ENCODE measurements around the gene METRNL. TPM values are rescaled to one million over a fixed set of nuclear protein-coding genes. Genes with fewer than 3 reads are reported as not detected.
"Not testable (repeated sequence)": the region's sequence is repeated elsewhere in the genome, so short reads cannot be mapped to it uniquely, and the experiment has no call there.

METRNL gene
- total RNA-seq, 1 donor from 2014 or later, result 70.3 TPM

GRCh38 chr17:83109793-83110645, 30.6 kb downstream of the METRNL start:
- DNase-seq (peak; percentile 93), ATAC-seq (ENCODE audit: poor library complexity) (peak; percentile 87)
- intact Hi-C loops (cut with DNase I), result no loop called here

DNA sequence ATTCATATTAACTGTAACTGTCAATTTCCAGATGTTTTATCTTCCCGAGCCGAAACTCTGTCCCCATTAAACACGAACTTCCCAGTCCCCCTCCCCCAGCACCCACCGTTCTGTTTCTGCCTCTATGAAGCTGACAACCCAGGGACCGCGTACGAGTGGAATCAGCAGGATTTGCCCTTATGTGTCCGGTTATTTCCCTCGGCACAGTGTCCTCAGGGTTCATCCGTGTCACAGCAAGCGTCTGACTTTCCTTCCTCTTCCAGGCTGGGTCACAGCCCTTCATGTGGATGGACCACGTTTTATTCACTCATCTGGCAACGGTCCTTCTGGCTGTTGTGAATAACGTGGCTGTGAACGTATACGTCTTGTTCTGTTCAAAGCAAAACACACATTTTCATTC, 31.3 kb downstream of the METRNL start:
- intact Hi-C loops (cut with DNase I), result no loop called here

GRCh38 chr17:83111516-83112282, 32.3 kb downstream of the METRNL start:
- intact Hi-C loops (cut with DNase I), result no loop called here
- DNase-seq (no peak), ATAC-seq (ENCODE audit: poor library complexity) (no peak)

More for the DNA sequence above, 31.3 kb downstream of the METRNL start:
- no peak for ATAC-seq (ENCODE audit: poor library complexity)
- DNase-seq, result peak; percentile 46

- ATAC-seq (ENCODE audit: poor library complexity) (no peak), DNase-seq (no peak)
- intact Hi-C loops (cut with DNase I), result no loop called here
Observed at GRCh38 chr17:83113381-83113780, 34.0 kb downstream of the METRNL start.

DNA sequence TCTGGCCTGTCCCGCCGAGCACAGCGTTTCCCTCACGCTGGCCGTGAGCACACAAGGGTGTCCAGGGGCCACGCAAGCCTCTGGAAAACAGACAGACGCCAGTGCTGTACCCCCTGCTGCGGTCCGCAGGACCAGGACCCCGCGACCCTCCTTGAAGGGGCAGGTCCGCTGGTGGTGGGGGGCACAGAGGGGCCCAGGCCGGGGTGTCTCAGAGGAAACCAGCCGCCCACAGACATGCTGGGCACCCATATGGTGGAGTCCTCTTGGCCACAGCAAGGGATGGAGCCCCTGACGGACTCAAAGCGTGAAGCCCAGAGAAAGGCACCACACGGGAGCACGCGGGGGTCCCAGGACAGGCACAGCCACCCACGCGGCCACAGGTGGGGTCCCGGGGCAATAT, 34.4 kb downstream of the METRNL start:
- intact Hi-C loops (cut with DNase I), result no loop called here
- no peak for DNase-seq
- ATAC-seq (ENCODE audit: poor library complexity), result no peak

- DNase-seq (no peak), ATAC-seq (ENCODE audit: poor library complexity) (no peak)
- intact Hi-C loops (cut with DNase I), result no loop called here
Observed at GRCh38 chr17:83114706-83115105, 35.3 kb downstream of the METRNL start.

DNA sequence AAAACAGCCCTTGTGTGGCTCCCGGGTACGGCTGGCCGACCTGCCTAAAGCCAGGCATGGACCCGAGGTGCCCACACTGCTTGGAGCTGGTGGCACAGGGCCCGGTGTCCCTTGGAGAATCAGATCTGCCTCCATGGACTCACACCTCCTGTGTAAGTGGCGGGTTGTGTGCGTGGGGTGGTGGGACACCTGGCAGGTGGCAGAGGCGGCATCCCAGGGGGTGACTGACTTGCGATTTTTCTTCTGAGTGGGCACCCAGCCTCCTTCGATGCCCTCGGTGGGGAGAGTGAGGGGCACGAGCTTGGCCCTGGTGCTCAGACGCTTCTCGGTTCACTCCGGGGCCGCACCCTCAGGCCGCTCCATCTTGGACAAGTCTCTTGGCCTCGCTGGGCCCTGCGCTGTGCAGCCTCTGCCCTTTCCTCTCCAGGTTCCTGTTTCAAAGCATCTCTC, 35.8 kb downstream of the METRNL start:
- ATAC-seq (ENCODE audit: poor library complexity), result no peak
- intact Hi-C loops (cut with DNase I), result no loop called here
- DNase-seq, result no peak

- DNase-seq, result no peak
- intact Hi-C loops (cut with DNase I), result no loop called here
- ATAC-seq (ENCODE audit: poor library complexity), result no peak
Observed at GRCh38 chr17:83115832-83116231, 36.4 kb downstream of the METRNL start.

GRCh38 chr17:83116311-83116771, 36.9 kb downstream of the METRNL start:
- peak; percentile 38 for DNase-seq
- intact Hi-C loops (cut with DNase I), result no loop called here
- no peak for ATAC-seq (ENCODE audit: poor library complexity)

- ATAC-seq (ENCODE audit: poor library complexity) (no peak), DNase-seq (peak; percentile 24)
- intact Hi-C loops (cut with DNase I), result no loop called here
Observed at GRCh38 chr17:83116783-83117555, 37.6 kb downstream of the METRNL start.

DNA sequence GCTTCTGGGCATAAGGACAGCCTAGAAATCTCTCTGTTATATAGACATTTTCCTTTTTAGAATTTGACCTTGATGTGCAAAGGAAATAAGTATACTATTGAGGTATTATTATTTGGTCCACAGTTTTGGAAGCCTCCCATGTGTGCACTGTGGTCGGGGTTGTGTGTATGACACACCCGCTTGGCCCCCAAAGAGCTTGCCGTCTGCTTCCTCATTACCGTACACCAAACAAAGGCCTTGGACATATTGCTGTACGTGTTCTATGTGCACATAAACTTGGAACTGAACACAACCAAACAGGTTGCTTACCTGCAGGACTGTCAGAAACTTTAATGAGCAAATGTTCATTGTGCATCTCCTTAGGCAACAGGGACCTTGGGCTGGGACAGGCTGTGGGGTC, 38.2 kb downstream of the METRNL start:
- intact Hi-C loops (cut with DNase I), result no loop called here
- DNase-seq (no peak), ATAC-seq (ENCODE audit: poor library complexity) (no peak)

DNA sequence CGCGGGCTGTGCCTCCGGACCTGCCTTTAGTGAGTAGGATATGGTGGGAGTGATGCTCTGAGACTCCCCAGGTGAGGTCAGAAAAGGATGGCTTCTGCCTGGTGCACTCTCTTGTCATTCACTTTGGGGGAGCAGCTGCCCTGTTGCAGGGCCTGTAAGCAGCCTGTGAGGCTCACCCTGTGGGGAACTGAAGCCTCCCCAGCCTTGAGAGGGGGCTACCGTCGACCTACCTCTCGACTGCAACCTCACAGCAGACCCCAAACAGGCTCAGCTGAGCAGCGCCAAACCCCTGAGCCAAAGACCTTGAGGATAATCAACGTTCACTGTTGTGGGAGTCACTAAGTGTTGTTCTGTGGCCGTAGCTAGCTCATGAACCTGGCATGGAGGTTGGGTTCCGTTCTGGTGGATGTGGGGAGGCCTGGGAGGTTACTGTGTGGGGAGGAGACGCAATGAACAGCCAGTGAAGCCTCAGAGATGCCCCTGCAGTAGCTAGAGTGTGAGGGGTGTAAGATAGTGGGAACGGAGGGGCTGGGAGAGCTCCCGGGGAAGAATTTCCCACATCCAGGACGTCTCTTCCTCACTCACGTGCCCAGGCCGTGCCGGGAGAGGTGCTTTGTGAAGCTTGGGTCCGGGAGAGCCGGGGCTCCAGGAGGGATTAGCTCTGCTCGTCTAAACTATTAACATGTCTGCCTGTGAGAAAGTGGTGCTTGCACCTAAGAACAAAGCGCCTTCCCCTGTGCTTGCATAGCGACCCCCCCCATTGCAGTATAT, 38.8 kb downstream of the METRNL start:
- intact Hi-C loops (cut with DNase I), result no loop called here
- no peak for ATAC-seq (ENCODE audit: poor library complexity)
- peak; percentile 29 for DNase-seq

- DNase-seq (peak; percentile 52), ATAC-seq (ENCODE audit: poor library complexity) (no peak)
- intact Hi-C loops (cut with DNase I), result no loop called here
Observed at GRCh38 chr17:83119987-83120864, 40.8 kb downstream of the METRNL start.

DNA sequence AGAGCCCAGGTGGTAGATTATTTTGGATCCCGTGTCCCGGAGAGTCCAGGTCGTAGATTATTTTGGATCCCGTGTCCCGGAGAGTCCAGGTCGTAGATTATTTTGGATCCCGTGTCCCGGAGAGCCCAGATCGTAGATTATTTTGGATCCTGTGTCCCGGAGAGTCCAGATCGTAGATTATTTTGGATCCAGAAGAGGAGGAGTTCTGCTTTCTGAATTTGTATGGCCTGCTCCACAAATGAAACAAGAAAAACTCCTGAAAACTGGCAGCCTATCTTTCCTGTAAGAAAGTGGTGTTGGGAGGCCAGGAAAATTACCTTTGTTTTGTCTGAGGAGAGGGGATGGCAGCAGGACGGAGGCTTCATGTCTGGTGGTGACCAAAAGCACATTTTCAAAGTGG, 42.1 kb downstream of the METRNL start:
- DNase-seq; intact Hi-C loops (cut with DNase I); ATAC-seq (ENCODE audit: poor library complexity): not testable (repeated sequence)

DNA sequence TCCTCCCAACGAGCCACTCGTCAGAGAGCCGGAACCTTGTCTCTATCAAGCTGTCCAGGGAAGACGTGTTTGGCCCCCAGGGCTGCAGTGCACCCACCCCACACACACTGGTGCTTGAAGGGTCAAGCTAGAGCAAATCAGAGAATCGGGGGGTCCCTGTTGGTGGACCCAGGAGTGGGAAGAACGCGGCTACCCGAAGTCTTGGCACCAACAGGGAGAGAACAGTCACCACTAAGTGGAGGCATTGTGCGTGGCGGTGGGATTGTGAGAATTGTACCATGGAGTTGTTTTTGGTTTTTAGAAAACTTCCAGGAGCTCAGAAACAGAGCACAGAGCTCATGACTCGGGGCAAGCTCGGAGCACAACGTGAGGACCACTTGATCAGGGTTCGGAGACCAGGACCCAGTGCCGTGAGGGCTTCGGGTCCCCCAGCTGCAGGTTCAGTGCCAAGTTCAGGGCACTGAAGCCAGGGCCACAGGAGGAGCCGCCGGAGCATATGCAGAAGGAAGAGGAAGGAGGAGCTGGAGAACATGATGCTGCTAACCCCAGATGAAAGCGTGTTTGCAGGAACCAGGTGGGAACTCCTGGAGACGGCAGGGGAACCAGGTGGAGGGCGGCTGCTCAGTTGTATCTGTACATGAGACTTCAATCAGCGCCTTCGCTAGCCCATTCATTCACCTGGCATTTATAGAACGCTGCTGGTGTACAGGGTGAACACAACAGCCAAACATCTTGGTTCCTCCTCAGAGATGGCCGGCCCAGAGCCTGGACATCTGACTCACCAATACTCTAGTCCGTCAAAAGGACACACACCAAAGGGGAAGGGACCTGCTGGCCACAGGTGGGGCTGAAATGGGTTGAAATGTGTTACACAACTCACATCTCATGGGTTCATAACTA, 42.8 kb downstream of the METRNL start:
- intact Hi-C loops (cut with DNase I), result no loop called here
- no peak for ATAC-seq (ENCODE audit: poor library complexity)
- peak; percentile 32 for DNase-seq

GRCh38 chr17:83122834-83123233, 43.4 kb downstream of the METRNL start:
- DNase-seq, result peak; percentile 26
- no peak for ATAC-seq (ENCODE audit: poor library complexity)
- intact Hi-C loops (cut with DNase I), result no loop called here

Measured in Right ventricle myocardium superior (tissue), 1 donor.